ENCODE data around the gene IQSEC1. TPM values are rescaled to one million over a fixed set of nuclear protein-coding genes. Genes with fewer than 3 reads are reported as not detected.

Gene IQSEC1
- total RNA-seq, 2 donors from 2014 or later, result 57.5 to 63.9 TPM

DNA sequence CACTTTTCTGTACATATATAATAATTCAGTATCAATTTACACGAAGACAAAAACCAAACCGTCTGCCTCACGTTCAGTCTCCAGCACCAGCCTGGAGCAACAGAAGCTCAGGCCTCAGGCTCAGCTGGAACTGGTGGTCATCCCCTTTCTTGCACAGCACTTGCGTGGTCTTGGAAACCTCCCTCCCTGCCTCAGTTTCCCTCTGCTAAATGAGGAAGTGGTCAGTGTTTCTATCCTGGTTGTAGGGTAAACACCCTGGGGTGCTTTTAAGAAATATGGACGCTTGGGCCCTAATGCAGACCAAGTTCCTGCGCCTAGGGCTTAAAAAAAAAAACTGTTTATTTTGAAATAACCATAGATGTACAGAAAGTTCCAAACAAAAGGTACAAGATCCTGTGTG lies 21.6 kb downstream of the IQSEC1 start:
- no peak for DNase-seq (ENCODE audit: low spot score)
- no peaks in the 10 kb centered on the region for H3K27me3 ChIP-seq
- TF ChIP-seq CTCF (IDR thresholded peaks at IDR 0.05), result no peak
- no peak overlapping the region for H3K4me3 ChIP-seq
- H3K27ac ChIP-seq, result no peak overlapping the region
- no peaks in the 10 kb centered on the region for H3K4me1 ChIP-seq
- no peaks in the 10 kb centered on the region for H3K9me3 ChIP-seq
- H3K36me3 ChIP-seq, result no peaks in the 10 kb centered on the region

- H3K9me3 ChIP-seq, result no peaks in the 10 kb centered on the region
- DNase-seq (ENCODE audit: low spot score), result no peak
- no peak for TF ChIP-seq CTCF (IDR thresholded peaks at IDR 0.05)
Measured at GRCh38 chr3:13051066-13051465, 22.2 kb downstream of the IQSEC1 start.

DNA sequence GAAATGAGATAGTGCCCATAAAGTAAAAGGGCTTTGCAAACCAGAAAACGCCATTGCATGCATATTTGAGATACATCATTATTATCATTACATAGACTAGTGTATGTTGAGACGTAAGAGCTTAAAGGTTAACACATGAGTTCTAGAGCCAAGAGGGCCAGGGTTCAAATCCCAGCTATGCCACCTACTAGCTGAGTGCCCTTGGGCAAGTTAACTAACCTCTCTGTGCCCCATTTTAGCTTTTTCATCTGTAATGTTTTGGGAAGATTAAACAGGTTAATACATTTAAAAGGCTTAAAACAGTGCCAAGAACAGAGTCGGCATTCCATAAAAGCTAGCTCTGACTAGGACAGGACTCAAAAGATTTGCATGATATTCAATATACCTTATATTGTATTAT lies 22.8 kb downstream of the IQSEC1 start:
- Histone ChIP-seq H3K27ac (no peak overlapping the region), H3K4me1 (no peaks in the 10 kb centered on the region), H3K9me3 (no peaks in the 10 kb centered on the region), H3K36me3 (no peaks in the 10 kb centered on the region), H3K27me3 (no peaks in the 10 kb centered on the region), H3K4me3 (no peak overlapping the region)
- DNase-seq (ENCODE audit: low spot score), result no peak
- TF ChIP-seq CTCF (IDR thresholded peaks at IDR 0.05), result no peak

More at GRCh38 chr3:13051066-13051465, 22.2 kb downstream of the IQSEC1 start:
- H3K27ac ChIP-seq, result no peak overlapping the region
- H3K27me3 ChIP-seq, result no peaks in the 10 kb centered on the region
- H3K4me3 ChIP-seq, result no peak overlapping the region
- no peaks in the 10 kb centered on the region for H3K36me3 ChIP-seq
- no peaks in the 10 kb centered on the region for H3K4me1 ChIP-seq

- no peaks in the 10 kb centered on the region for H3K9me3 ChIP-seq
- no peak overlapping the region for H3K4me3 ChIP-seq
- no peaks in the 10 kb centered on the region for H3K4me1 ChIP-seq
- no peak for TF ChIP-seq CTCF (IDR thresholded peaks at IDR 0.05)
- H3K36me3 ChIP-seq, result no peaks in the 10 kb centered on the region
- no peak overlapping the region for H3K27ac ChIP-seq
- H3K27me3 ChIP-seq, result no peaks in the 10 kb centered on the region
- DNase-seq (ENCODE audit: low spot score), result no peak
Measured at GRCh38 chr3:13049400-13049799, 23.8 kb downstream of the IQSEC1 start.

- TF ChIP-seq CTCF (IDR thresholded peaks at IDR 0.05), result no peak
- Histone ChIP-seq H3K4me1 (no peaks in the 10 kb centered on the region), H3K4me3 (no peak overlapping the region), H3K36me3 (no peaks in the 10 kb centered on the region), H3K27ac (no peak overlapping the region), H3K9me3 (no peaks in the 10 kb centered on the region), H3K27me3 (no peaks in the 10 kb centered on the region)
- DNase-seq (ENCODE audit: low spot score), result no peak
Measured at GRCh38 chr3:13047296-13048165, 25.7 kb downstream of the IQSEC1 start.
